BJ (cell line): ENCODE results near the gene CRYL1. TPM values are rescaled to one million over a fixed set of nuclear protein-coding genes. Genes with fewer than 3 reads are reported as not detected.

Source experiments
- CTCF ChIA-PET: fragments of 350-600 bp; formaldehyde crosslinking; extraction: SDS; loops from one replicate; lab custom pipeline; 2021; ENCODE audit warnings: antibody characterized with exemption, inconsistent platforms; lab: Yijun Ruan, JAX
- POLR2A ChIA-PET: fragments of 300-600 bp; sonication (Branson Sonifier 250); formaldehyde crosslinking; extraction: SDS; loops from one replicate; lab custom pipeline; 2021; ENCODE audit warnings: antibody characterized with exemption; lab: Charles Lee
- DNase-seq: peaks from one replicate; pipeline ENCODE4 v3.0.0-alpha.2; 2011; ENCODE audit warnings: low read depth
- H3K27me3 ChIP-seq: 2 replicates; pipeline ENCODE4 v1.6.0; 2011; ENCODE audit warnings: low read length; ENCODE audit not compliant: control insufficient read depth, insufficient read depth
- H3K36me3 ChIP-seq: 2 replicates; pipeline ENCODE4 v1.5.1; 2011; ENCODE audit warnings: low read length; ENCODE audit not compliant: control insufficient read depth, insufficient read depth
- H3K4me3 ChIP-seq: 2 replicates; pipeline ENCODE4 v1.5.1; 2011; ENCODE audit warnings: low read depth, mild to moderate bottlenecking, control low read depth, low read length
- CTCF ChIP-seq: IDR thresholded peaks from 2 replicates; pipeline ENCODE4 v1.5.1; 2011; ENCODE audit warnings: low read depth, mild to moderate bottlenecking, control low read depth, inconsistent platforms, low read length, moderate library complexity; ENCODE audit not compliant: insufficient read depth
- polyA plus RNA-seq: library from polyadenylated mRNA; depleted of rRNA; stranded (reverse); fragments of >200 nt; gene quantifications from 2 replicates; pipeline ENCODE4 v1.2.3, GENCODE V29; 2011

CRYL1 gene
- polyA plus RNA-seq, 1 experiment, result 30.6 TPM

DNA sequence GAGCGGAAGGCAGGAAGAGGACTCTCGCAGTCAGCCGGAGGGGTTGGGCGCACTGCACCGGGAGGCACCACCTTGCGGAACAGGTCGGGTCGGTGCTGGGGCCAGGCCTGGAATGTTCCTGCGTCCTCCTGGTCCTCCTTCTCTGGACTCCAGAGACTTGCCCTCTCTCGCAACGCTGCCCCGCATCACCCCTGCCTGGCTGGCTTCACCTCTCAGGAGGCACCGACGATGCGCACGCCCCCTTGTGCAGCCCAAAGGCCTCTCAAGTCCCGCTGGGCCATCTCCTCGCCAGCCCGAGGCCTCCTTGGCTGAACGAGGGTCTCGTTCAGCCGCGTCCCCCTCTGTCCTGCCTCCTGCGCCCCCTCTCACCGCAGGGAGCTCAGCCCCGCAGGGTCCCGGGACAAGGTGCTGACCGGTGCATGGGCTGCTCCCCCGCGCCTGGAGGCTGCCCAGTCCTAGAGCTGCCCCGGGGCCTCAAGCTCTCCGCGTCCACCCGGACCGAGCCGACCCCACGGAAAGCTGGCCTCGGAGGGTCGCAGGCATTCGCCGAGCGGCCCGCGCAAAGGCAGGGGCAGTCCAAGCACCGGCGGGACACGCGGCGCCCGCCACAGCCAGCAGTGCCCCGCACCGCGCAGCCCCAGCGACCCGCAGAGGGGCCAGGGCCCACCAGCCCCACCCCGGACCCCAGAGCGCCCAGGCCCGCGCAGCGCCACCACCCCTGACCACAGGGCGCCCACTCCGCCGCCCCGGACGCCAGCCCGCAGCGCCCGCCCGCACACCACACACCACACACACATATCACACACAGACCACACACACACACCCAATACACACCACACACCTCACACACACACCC lies 133.8 kb downstream of the CRYL1 start:
- Histone ChIP-seq H3K36me3 (no peaks in the 10 kb centered on the region), H3K4me3 (no peak overlapping the region), H3K27me3 (peaks cover 1% of the 10 kb centered on the region)
- CTCF ChIA-PET, result no interaction called here
- POLR2A ChIA-PET, result no interaction called here
- TF ChIP-seq CTCF, result no peak
- no peak for DNase-seq

DNA sequence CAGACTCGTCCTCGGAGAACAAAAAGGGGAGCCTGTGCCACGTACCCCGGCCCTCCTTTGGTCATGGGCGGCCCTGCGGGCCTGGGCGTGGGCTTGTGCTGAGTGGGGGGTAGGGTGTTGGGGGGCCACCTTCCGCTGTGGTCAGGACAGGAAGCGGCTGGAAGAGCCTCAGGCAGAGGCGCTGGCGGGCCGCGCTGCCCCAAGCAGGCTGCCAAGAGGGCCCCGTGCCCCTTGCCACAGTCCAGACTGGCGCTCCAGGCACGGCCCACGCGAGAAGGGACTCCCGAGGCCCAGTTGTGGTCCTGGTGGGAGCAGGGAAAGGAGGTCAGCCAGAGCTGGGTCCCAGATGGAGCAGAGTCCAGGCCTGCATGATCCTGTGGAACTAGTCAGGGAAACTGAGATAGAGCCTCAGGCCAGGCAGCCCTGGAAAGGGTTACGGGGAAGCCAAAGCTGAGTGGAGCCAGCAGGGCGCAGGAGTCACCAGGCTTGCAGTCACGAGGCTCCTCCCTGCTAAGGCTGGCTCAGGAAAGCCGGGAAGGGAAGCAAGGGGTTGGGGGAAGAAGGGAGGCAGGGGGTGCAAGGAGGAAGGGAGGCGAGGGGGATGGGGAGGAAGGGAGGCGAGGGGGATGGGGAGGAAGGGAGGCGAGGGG lies 135.0 kb downstream of the CRYL1 start:
- DNase-seq, result no peak
- H3K36me3 ChIP-seq, result no peaks in the 10 kb centered on the region
- no peaks in the 10 kb centered on the region; the same call in none of the 2 replicates for H3K27me3 ChIP-seq
- CTCF ChIA-PET, result no interaction called here
- no peak overlapping the region for H3K4me3 ChIP-seq
- no peak for TF ChIP-seq CTCF
- POLR2A ChIA-PET, result no interaction called here

- POLR2A ChIA-PET, result no interaction called here
- Histone ChIP-seq H3K27me3 (no peaks in the 10 kb centered on the region), H3K4me3 (no peak overlapping the region), H3K36me3 (no peaks in the 10 kb centered on the region)
- CTCF ChIA-PET, result no interaction called here
- DNase-seq, result no peak
- no peak for TF ChIP-seq CTCF
Observed at GRCh38 chr13:20389696-20390525, 135.7 kb downstream of the CRYL1 start.

GRCh38 chr13:20388184-20388583 lies 137.5 kb downstream of the CRYL1 start:
- ChIA-PET POLR2A (no interaction called here), CTCF (no interaction called here)
- TF ChIP-seq CTCF, result no peak
- Histone ChIP-seq H3K27me3 (0 out of 2 replicates have a peak, but pooled peaks cover 1% of the 10 kb centered on the region), H3K4me3 (no peak overlapping the region), H3K36me3 (no peaks in the 10 kb centered on the region)
- DNase-seq, result no peak
